GM19193 (cell line): ENCODE results near the gene ARSG.

Experiments used
- POLR2A ChIP-seq: IDR thresholded peaks from 4 replicates; pipeline ENCODE4 v1.6.1; 2011; ENCODE audit not compliant: insufficient read depth, insufficient read length; ENCODE audit errors: extremely low read depth

The ARSG gene

GRCh38 chr17:68324654-68325336, 33.5 kb downstream of the ARSG start:
- TF ChIP-seq POLR2A = no peak

- no peak for TF ChIP-seq POLR2A
Measured at GRCh38 chr17:68325961-68326360, 34.7 kb downstream of the ARSG start.

DNA sequence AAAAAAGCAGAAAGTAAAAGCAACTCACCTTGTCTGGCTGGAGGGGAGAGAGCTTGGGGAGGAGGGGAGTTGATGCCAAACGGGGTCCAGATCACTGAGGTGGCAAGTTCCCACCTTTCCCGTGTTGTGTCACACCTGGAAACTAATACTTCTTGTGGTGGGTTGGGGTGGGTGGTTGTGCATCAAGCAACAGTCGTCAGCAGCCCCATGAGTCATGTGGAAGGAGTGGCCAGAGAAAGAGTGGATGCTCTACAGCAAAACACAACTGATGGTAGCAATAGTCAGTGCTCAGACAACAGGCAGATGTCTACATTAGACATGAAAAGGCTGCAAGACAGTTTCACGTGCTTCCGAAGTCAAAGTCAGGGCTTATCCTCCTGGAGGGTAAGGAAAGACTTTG, 35.4 kb downstream of the ARSG start:
- TF ChIP-seq POLR2A = no peak

DNA sequence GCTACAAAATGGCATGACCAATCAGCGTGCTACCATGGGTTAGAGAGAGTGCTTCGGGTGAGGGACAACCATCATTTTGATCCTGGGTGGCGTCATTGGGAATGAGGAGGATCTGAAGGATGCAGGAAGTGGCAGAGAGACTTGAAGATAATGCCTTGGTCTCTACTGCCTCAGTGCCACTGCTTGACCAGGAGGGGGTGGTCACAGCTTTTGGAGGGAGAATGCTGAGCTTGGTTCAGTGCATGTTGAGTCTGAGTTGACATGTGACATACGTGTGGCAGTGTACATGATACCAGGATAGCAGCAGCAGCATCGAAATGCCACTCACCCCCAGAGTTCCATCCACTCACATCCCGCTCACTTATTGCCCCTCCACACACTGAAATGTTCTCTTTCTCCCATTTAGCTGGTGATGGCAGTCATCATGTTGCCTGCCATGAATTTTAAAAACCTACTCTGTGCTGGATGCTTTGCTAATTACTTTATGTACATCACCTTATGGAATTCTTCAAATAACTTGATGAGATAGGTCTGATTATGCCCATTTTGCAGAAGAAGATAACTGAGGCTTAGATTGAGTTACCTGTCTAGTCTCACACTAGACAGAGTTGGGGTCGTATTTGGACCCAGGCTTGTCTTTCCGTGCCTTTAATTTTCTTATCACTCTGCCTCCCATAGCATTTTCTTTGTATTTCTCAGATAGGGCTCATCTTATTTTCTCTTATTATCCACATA, 36.7 kb downstream of the ARSG start:
- no peak for TF ChIP-seq POLR2A

DNA sequence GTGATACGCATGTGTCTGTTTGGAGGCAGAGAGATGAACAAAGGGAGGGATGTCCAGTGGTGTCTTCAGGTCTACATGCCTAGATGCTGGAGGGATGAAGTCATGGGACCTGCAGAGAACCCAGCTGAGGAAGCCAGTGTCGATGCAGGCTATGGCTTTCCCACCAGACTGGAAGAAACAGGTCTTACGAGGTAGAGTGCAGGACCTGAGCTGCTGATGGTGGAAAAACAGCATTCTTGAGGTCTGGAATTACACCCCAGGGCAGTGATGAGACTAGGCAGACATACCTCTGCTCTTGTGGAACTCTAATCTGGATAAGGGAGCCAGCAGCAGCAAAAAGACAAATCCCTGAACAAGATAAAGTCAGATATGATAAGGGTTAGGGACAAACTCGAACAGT, 37.4 kb downstream of the ARSG start:
- no peak for TF ChIP-seq POLR2A

- no peak for TF ChIP-seq POLR2A
Measured at GRCh38 chr17:68329331-68329730, 38.0 kb downstream of the ARSG start.

DNA sequence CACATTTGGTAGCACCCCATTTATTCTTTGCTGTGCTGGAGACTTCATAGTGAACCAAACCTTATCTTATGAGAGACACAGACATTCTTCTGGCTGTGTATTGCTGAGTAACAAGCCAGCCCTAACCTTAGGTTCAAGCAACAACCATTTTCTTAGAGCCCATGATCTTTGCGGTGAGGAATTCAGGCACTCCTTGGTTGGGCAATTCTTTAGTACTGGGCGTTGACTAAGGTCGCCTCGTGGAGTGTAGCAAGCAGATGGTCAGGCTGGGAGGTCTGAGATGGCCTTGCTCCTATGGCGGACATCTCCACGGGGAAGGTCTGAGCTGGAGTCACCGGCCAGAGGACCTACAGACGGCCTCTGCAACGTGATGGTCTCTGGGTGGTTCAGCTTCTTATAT, 43.1 kb downstream of the ARSG start:
- no peak for TF ChIP-seq POLR2A

DNA sequence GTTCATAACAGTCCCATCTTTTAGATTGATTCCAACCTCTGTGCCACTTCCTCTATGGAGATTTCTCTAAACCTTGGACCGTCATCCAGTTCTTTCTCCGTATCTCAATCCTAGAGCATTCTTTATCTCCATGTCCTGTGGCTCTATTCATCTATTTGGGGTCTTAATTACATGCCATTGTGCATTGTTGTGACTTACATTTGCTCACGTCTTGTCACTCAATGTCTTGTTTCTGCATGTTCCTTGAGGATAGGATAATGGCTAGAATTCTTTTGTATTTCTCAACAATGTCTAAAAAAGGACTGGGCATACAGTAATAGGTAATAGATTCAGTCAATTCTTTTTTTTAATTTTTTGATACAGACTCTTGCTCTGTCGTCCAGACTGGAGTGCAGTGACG, 50.2 kb downstream of the ARSG start:
- no peak for TF ChIP-seq POLR2A

DNA sequence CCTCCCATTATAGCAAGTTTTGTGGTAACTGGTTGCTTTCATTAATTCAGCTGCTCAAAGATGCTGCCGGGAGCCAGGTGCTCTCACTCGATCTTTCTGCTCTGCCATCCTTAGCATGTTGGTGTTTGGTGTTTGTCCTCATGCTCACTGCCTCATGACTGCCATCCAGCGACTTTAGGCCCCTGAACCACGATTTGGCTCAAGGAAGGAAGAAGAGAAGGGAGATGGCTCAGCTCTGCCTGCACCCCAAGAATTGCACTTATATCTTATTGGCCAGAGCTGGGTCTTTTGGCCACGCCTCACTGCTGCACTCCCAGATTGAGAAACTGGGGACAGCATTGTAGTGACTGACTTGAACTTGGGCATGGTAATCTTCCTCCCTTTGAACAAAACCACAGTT, 52.7 kb downstream of the ARSG start:
- no peak for TF ChIP-seq POLR2A

DNA sequence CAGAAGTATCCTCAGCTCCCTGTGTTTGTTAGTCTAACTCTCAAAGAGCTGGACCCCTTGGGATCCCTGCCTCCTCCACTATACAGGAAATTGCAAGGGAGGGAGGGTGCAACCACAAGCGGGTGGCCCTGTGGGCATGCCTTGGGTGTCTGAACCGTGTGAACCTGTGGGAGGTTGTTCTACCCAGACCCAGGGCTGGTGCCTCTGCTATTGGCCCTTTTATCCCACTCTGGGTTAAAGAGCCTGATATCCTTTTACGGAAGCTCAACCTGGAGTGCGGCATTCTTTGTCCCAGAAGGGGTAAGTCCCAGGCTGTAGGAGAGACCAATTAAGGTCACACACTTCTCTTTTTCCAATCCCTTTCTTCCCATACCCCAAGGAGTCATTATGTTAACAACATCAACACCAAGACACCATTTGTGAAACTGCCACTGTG, 53.4 kb downstream of the ARSG start:
- TF ChIP-seq POLR2A = no peak

DNA sequence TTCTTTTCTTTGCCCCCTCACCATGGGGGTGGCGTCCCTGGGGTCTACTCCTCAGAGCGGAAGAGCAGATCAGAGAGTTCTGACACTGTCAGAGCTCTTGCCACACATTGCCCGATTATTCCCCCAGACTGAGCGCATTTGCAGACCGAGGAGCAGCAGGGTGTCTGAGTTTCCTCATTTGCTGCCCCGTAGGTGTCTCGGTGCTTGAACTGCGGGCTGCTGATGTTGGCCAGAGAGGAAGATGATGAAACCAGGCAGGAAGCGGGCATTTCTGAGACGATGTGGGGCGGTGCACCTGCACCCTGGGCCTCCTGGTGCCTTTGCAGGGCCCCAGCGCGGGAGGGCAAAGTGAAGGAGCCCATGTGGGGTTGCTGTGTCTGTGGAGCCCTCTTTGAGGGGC, 55.2 kb downstream of the ARSG start:
- no peak for TF ChIP-seq POLR2A

- TF ChIP-seq POLR2A = no peak
Measured at GRCh38 chr17:68347380-68347779, 56.1 kb downstream of the ARSG start.

- TF ChIP-seq POLR2A = no peak
Measured at GRCh38 chr17:68349157-68349556, 57.9 kb downstream of the ARSG start.

DNA sequence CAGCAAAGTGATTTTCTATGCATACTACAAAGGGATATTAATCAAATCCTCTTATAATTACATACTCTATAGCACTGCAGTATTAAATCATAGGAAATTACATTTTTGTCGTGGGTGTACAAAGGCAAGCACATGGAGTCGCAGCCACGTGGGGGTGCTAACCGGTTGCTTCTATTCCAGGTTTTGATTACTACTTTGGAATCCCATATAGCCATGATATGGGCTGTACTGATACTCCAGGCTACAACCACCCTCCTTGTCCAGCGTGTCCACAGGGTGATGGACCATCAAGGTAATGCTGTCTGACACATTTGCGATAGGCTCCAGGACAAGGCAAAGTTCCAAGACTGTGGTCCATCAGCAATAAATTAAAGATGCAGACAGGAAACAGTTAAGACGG, 60.1 kb downstream of the ARSG start:
- TF ChIP-seq POLR2A = no peak

GRCh38 chr17:68352041-68352440, 60.7 kb downstream of the ARSG start:
- TF ChIP-seq POLR2A = no peak

- TF ChIP-seq POLR2A = no peak
Measured at GRCh38 chr17:68353111-68353521, 61.8 kb downstream of the ARSG start.

- TF ChIP-seq POLR2A = no peak
Measured at GRCh38 chr17:68356520-68356919, 65.2 kb downstream of the ARSG start.

GRCh38 chr17:68356949-68357455, 65.7 kb downstream of the ARSG start:
- no peak for TF ChIP-seq POLR2A
